ENCODE results near the gene UAP1L1. TPM values are rescaled to one million over a fixed set of nuclear protein-coding genes. Genes with fewer than 3 reads are reported as not detected.
"Not testable (repeated sequence)": the region's sequence is repeated elsewhere in the genome, so short reads cannot be mapped to it uniquely, and the experiment has no call there.

The UAP1L1 gene
- total RNA-seq, 2 donors from 2014 or later, result 15.2 to 20.5 TPM

DNA sequence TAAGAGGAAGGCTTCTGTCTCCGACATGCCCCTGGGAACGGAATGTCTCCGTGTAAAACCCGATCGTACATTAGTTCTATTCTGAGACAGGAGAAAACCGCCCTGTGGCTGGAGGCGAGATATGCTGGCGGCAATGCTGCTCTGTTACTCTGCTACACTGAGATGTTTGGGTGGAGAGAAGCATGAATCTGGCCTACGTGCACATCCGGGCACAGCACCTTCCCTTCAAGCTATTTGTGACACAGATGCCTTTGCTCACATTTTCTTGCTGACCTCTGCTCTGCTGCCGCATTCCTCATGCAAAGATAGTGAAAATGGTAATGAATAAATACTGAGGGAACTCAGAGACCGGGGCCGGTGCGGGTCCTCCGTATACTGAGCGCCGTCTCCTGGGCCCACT, 39.4 kb downstream of the UAP1L1 start:
- DNase-seq (ENCODE audit: low spot score), result no peak
- intact Hi-C loops (cut with DNase I), result loop anchor here in 1 of 2 donors (5.0 to 10.0 kb wide), 2 partner anchors 111 to 288 kb away; partner anchors contain the start of genes CYSRT1 and RNF224

DNA sequence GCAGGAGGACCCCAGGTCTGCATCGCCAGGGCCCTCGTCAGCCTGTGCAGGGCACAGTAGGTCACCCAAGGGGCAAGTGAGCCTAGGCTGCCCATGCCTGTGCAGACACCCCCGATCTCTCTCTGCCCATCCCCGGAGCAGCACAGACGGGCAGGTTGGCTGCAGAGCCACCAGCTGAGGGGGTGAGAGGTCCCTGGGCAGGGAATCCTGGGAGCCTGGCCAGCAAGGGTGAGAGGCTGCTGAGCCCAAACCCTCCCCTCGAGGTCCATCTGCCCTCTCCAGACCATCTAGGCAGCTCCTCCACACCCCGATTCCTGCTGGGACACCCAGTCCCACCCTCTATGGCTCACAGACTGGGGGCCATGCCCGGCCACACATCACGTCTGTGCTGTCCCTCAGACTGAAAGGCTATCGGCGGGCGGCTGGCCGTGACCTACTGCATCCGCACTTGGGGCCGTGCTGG, 40.0 kb downstream of the UAP1L1 start:
- DNase-seq (ENCODE audit: low spot score), result no peak
- intact Hi-C loops (cut with DNase I), result loop anchor here in 1 of 2 donors (5.0 to 10.0 kb wide), 2 partner anchors 110 to 288 kb away; partner anchors contain the start of genes CYSRT1 and RNF224

DNA sequence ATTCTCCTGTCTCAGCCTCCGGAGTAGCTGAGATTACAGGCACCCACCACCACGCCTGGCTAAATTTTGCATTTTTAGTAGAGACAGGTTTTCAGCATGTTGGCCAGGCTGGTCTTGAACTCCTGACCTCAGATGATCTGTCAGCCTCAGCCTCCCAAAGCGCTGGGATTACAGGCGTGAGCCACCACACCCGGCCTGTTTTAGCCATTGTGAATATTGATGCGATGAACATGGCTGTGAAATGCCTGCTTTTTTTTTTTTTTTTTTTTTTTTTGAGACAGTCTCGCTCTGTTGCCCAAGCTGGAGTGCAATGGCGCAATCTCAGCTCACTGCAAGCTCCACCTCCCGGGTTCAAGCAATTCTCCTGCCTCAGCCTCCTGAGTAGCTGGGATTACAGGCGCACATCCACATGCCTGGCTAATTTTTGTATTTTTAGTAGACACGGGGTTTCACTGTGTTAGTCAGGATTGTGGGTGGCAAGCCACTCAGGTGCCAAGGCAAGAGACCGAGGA, 40.8 kb downstream of the UAP1L1 start:
- intact Hi-C loops (cut with DNase I), result loop anchor here in 1 of 2 donors (5.0 to 10.0 kb wide), 2 partner anchors 109 to 287 kb away; partner anchors contain the start of genes CYSRT1 and RNF224

DNA sequence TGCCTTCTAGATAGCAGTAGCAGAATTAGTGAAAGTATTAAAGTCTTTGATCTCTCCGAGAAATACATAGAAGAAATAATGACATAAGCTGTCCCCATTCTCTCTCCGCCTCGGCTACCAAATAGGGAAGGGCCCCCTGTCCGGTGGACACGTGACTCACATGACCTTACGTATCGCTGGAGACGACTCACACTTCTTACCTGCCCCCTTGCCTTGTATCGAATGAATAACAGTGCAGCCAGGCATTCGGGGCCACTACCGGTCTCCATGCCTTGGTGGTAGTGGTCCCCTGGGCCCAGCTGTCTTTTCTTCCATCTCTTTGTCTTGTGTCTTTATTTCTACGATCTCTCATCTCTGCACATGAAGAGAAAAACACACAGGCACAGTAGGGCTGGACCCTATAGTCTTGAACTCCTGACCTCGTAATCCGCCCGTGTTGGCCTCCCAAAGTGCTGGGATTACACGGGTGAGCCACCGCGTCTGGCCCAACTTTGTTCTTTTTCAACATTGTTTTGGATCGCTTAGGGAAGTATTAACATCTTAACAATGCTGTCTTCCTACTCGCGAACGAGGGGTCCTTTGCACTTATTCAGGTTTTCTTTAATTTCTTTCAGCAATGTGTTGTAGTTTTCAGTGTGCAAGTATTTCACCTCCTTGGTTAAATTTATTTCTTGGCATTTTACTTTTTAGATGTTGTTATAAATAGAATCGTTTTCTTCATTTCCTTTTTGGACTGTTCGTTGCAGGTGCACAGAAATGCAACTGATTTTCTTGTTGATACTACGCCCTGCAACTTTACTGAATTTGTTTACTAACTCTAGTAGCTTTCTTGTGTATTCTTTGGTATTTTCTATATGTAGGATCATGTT, 44.8 kb downstream of the UAP1L1 start:
- DNase-seq (ENCODE audit: low spot score), result not testable (repeated sequence)
- intact Hi-C loops (cut with DNase I), result loop anchor here in 1 of 2 donors (2.0 kb wide), 1 partner anchor 103 kb away; the partner anchor contains the start of gene CYSRT1

More for the DNA sequence above, 40.8 kb downstream of the UAP1L1 start:
- not testable (repeated sequence) for DNase-seq (ENCODE audit: low spot score)

DNA sequence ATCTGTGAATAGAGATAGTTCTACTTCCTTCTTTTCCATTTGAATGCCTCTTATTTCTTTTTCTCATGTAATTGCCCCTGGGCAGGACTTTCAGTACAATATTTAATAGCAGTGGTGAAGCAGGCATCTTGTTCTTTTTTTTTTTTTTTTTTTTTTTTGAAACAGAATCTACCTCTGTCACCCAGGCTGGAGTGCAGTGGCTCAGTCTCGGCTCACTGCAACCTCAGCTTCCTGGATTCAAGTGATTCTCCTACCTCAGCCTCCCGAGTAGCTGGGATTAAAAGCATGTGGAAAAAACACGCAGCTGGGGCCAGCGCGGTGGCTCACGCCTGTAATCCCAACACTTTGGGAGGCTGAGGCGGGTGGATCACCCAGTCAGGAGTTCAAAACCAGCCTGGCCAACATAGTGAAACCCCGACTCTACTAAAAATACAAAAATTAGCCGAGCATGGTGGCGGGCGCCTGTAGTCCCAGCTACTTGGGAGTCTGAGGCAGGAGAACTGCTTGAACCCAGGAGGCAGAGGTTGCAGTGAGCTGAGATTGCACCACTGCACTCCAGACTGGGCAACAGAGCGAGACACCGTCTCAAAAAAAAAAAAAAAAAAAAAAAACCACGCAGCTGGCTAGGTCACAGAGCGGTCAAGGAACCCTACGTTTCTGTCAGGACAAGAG, 45.6 kb downstream of the UAP1L1 start:
- DNase-seq (ENCODE audit: low spot score); intact Hi-C loops (cut with DNase I): not testable (repeated sequence)

DNA sequence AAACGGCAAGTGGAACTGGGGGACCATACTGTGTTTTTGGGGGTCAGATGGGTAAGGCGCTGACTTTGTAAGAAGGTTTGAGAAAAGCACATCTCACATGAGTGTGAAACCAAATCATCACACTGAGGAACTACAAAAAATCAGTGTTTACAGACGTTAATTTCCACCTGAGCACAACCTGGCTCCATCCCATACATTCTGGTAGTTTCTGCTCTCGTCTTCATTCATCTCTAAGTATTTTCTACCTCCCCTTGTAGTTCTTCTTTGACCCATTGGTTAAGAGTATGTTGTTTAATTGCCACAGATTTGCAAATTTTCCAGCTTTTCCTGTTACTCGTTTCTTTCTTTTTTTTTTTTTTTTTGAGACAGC, 46.1 kb downstream of the UAP1L1 start:
- no peak for DNase-seq (ENCODE audit: low spot score)
- intact Hi-C loops (cut with DNase I), result no loop called here

DNA sequence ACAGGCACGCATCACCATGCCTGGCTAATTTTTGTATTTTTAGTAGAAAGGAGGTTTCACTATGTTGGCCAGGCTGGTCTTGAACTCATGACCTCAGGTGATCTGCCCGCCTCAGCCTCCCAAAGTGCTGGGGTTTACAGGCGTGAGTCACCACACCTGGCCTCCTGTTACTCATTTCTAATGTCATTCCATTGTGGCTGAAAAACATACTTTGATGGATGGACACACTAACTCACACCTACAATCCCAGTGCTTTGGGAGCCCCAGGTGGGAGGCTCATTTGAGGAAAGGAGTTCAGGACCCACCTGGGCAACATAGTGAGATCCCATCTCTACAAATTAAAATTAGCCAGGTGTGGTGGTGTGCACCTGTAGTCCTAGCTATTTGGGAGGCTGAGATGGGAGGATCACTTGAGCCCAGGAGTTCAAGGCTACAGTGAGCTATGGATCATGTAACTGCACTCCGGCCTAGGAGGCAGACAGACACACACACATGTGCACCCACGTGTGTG, 46.7 kb downstream of the UAP1L1 start:
- DNase-seq (ENCODE audit: low spot score); intact Hi-C loops (cut with DNase I): not testable (repeated sequence)

DNA sequence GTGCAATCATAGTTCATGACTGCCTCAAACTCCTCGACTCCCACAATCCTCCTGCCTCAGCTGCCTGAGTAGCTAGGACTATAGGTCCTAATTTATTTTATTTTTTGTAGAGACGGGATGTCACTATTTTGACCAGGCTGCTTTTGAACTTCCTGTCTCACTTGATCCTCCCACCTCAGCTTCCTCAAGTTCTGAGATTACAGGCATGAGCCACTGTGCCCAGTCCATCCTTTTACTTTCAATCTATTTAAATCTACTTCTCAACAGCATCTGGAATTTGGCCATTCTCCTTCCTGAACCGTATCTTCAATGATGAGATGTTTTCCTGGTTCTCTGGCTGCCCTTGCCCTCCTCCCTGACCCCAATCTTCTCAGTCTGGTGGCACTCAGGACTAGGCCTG, 49.5 kb downstream of the UAP1L1 start:
- DNase-seq (ENCODE audit: low spot score), result no peak
- intact Hi-C loops (cut with DNase I), result no loop called here

DNA sequence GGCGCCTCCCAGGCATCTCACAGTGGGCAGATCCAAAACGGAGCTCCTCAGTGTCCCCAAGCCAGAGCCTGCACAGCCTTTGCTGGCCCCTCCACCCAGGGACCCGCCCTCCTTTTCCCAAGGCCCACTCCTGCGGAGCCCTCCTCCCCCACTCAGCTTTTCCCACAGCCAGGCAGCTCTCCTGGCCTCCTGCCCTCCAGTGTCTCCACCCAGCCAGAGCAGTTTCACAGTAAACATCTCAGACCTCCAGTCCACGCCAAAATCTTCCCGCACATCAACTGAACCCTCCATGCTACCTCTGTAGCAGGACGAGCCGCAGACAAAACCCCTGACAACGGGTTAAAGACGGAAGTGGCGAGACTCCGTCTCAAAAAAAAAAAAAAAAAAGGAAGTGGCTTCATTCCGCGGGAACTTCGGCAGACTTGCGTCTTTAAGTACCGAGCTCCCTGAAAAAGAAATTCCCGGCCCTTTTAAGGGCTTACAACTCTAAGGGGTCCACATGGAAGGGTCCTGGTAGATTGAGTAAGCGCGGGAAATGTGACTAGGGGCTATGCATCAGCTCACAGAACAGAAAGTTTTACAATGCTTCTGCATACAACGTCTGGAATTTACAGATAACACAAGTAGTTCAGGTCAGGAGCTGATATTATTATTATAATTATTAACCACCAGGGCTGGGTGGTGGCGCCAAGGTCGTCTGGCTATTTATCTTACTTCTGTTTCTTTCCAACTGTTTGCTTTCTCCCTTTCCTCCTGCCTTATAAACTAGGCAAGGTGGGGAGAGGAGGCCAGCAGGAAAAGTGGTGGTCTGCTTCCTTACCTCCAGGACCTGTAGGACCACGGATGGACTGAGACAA, 50.2 kb downstream of the UAP1L1 start:
- no peak for DNase-seq (ENCODE audit: low spot score)
- intact Hi-C loops (cut with DNase I), result no loop called here

DNA sequence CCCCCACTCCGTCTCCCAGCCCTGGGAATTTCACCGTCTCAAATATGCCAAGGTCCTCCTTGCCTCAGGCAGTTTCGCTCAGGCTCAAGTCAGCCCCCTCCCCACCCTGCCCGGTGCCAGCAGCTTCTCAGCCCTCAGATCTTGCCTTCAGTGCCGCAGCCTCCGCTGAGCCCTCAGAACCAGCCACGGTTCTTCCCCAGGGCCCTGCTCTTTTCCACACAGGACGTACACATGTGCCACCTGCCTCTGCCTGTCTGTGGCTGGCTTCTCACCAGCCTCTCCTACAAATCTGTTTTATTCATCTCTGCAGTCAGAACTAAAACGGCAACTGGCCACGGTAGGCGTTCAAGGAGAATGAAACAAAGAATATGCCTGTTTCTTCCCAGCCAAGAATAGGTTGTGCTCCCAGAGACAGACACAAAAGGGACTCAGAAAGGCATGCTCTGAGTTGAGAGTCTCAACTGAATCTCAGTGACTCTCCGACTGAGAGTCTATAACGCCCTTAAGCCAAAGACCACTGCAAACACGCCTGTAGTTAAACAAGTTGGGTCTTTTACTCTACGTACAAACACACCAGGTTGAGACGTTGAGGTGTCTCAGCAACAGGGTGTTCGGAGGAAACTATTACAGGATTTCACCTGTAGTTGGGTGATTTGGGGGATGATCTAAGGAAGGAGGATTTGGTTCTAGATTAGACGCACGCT, 51.0 kb downstream of the UAP1L1 start:
- intact Hi-C loops (cut with DNase I), result no loop called here
- DNase-seq (ENCODE audit: low spot score), result no peak

DNA sequence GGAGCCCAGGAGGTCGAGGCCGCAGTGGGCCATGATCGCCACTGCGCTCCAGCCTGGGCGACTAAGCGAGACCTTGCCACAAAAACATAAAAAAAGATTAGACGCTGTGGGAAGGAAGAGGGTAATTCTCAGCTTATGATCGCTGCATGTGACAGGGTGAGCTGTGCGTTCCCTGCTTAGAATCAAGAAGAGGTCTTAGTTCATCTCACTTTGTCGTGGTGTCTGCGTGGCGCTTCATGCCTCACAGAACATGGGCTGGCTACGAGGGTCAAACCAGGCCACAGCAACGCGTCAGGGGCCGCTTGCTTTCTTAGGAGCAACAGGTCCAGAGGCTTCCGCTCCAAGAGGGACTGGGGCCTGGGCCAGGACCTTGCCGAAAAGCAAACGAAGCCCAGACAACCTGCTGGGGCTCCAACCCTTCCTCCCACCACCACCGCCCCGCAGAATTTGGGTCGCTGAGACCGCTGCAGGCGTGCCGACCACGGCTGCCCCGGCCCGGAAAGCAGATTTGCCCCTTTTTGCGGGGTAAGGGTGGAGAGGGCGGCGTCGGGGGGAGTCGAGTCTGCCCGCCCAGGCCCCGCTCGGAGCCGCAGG, 51.6 kb downstream of the UAP1L1 start:
- intact Hi-C loops (cut with DNase I), result no loop called here
- DNase-seq (ENCODE audit: low spot score), result no peak

DNA sequence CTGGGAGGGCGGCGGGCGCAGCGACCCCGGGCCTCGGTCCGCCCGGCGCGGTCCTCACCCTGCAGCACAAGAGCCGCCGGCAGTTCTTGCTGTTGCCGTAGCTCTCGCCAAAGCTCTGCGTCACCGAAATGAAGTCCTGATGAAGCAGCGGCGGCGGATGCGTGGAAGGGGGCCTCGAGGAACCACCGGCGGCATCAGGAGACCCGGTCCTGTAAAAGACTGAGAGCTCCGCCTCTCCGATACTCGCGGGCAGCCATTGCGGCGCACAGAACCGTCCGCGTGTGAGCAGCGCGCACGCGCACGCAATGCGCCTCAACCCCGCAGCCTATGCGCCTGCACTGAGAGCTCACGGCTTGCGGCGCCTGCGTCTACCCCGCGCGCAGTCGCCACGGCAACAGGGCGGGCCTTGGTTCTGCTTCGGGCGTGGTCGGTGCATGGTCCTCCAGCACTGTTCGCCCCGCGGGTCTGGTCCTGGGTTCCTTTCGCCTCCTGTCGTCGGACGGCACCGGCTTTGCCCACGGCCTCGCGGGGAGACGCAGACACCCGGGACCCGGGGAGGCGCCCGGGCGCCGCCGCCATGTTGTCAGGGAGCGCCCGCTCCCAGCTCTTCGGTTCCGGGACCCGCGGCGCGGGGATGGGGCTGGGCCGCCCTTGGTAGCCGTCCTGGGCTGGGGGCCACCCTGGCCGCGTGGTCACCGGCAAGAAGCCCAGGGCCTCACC, 52.3 kb downstream of the UAP1L1 start:
- intact Hi-C loops (cut with DNase I), result no loop called here
- peak; percentile 96 for DNase-seq (ENCODE audit: low spot score)

DNA sequence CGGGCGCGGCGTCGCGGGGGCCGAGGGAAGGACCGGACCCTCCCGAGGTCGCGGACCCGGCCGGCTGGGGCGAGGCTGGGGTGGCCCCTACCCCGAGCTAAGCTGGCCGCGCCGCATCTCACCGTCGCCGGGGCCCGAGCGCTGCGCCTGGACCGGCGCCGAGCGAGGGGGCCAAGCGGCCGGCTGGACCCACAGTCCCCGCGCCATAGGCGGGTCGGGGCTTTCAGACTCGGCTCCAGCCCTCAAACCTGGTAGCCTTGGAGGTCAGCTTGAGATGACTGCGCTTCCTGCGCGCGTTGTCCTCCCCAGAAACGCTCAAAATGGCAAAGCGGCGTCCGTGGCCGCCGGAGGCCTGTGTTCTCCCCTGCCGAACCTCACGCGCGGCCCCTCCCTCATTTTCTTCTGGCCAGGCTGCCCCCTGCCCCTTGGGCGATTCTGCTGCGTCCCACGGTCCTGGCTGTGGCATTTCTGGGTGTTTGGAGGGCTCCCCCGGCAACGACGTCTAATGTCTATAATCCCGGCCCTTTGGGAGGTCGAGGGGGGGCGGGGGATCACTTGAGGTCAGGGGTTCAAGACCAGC, 52.9 kb downstream of the UAP1L1 start:
- intact Hi-C loops (cut with DNase I), result no loop called here
- DNase-seq (ENCODE audit: low spot score), result no peak
